Measurements from ENCODE around the gene SQOR. TPM values are rescaled to one million over a fixed set of nuclear protein-coding genes. Genes with fewer than 3 reads are reported as not detected.

SQOR gene
- total and polyA plus RNA-seq, 2 of the 4 experiments (the other 2 are of a cell fraction): 22.1 to 40.3 TPM

GRCh38 chr15:45715528-45715927 lies 80.7 kb downstream of the SQOR start:
- no peak overlapping the region for H2AK5ac ChIP-seq (ENCODE audit: low read depth, low read length)
- no peak overlapping the region for H3K4me2 ChIP-seq (ENCODE audit: low read depth, low read length)
- TF ChIP-seq MAZ (IDR thresholded peaks at IDR 0.05; ENCODE audit: borderline replicate concordance, low read depth, low read length): no peak
- TF ChIP-seq CHD1 (IDR thresholded peaks at IDR 0.05; ENCODE audit: low read depth, low read length): no peak
- TF ChIP-seq RAD21 (IDR thresholded peaks at IDR 0.05; ENCODE audit: low read length): peak; percentile 12; the same call in 1 of the 2 replicates
- peak; percentile 47 for TF ChIP-seq CTCF (conservative IDR thresholded peaks at IDR 0.05; ENCODE audit: low read depth, low read length)
- TF ChIP-seq, protein P1, sequence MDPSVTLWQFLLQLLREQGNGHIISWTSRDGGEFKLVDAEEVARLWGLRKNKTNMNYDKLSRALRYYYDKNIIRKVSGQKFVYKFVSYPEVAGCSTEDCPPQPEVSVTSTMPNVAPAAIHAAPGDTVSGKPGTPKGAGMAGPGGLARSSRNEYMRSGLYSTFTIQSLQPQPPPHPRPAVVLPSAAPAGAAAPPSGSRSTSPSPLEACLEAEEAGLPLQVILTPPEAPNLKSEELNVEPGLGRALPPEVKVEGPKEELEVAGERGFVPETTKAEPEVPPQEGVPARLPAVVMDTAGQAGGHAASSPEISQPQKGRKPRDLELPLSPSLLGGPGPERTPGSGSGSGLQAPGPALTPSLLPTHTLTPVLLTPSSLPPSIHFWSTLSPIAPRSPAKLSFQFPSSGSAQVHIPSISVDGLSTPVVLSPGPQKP (IDR thresholded peaks at IDR 0.05; ENCODE audit: borderline replicate concordance, low read depth, low read length): no peak
- H2BK5ac ChIP-seq (ENCODE audit: low read depth, low read length, poor library complexity, severe bottlenecking): no peak overlapping the region
- BruUV-seq (replicated peaks): no TSS peak
- DNase-seq: peak; percentile 32
- no peak overlapping the region for H3K9ac ChIP-seq (ENCODE audit: low read depth, low read length)
- no peak overlapping the region for H4K5ac ChIP-seq (ENCODE audit: low read depth, low read length)
- no peak overlapping the region for H2BK120ac ChIP-seq (ENCODE audit: low read depth, low read length)
- no peak overlapping the region for H3K18ac ChIP-seq (ENCODE audit: low read depth, low read length)
- H3K27ac ChIP-seq (ENCODE audit: insufficient read depth, low read length): no peak overlapping the region
- no peak overlapping the region for H3K56ac ChIP-seq (ENCODE audit: extremely low read depth, insufficient read depth, low read length)
- no peaks in the 10 kb centered on the region for H3K36me3 ChIP-seq (ENCODE audit: control insufficient read depth, insufficient read depth, low read length)
- no peaks in the 10 kb centered on the region for H3K9me3 ChIP-seq (ENCODE audit: control insufficient read depth, insufficient read depth, low read length)
- H3K79me1 ChIP-seq (ENCODE audit: low read depth in 1 of 2, low read length in 2 of 2): no peaks in the 10 kb centered on the region
- no peak overlapping the region for H4K91ac ChIP-seq (ENCODE audit: insufficient read depth, low read depth, low read length)
- no peak overlapping the region for H2BK20ac ChIP-seq (ENCODE audit: low read depth, low read length)
- in situ Hi-C loops (cut with MboI; ENCODE audit: low sequenced_read_pairs) (no loop called here), dilution Hi-C loops (cut with HindIII; ENCODE audit: low sequenced_read_pairs, unreplicated experiment) (no loop called here), intact Hi-C loops (cut with micrococcal nuclease) (loop anchor here (1.0 to 10.0 kb wide), 2 partner anchors 75 to 369 kb away; no protein-coding TSS in a partner anchor)
- H4K8ac ChIP-seq (ENCODE audit: low read depth in 2 of 2, low read length in 2 of 2): no peak overlapping the region
- H3K23ac ChIP-seq (ENCODE audit: low read depth, low read length): no peak overlapping the region
- peak; percentile 48 for ATAC-seq (ENCODE audit: low read depth)
- H3K27me3 ChIP-seq (ENCODE audit: control insufficient read depth, insufficient read depth, low read length): no peaks in the 10 kb centered on the region; the same call in 1 of the 2 replicates
- H3K4ac ChIP-seq (ENCODE audit: low read depth, low read length): no peak overlapping the region
- H3K9me1 ChIP-seq (ENCODE audit: insufficient read depth, low read length): no peaks in the 10 kb centered on the region
- WGBS, 2 experiments (ENCODE audit: extremely low coverage in 2 of 2, insufficient read length in 1 of 2): no CpG with 5 or more reads among the region's 1 CpG
- no peaks in the 10 kb centered on the region for H4K20me1 ChIP-seq (ENCODE audit: insufficient read depth, low read length)
- peaks cover 3% of the 10 kb centered on the region; the same call in 1 of the 2 replicates for H3K4me1 ChIP-seq (ENCODE audit: control insufficient read depth, insufficient read depth, low read length)
- ChIA-PET POLR2A (ENCODE audit: unreplicated experiment) (no interaction called here), CTCF (interaction anchor here (0.9 to 1.4 kb wide), 5 partner anchors 8 to 79 kb away, joined by 3 to 4 read pairs (median 3); no protein-coding TSS in a partner anchor)
- H3K14ac ChIP-seq (replicated peaks; ENCODE audit: low read depth, low read length): no peak overlapping the region
- H2BK15ac ChIP-seq (ENCODE audit: low read depth, low read length): no peak overlapping the region
- H3K4me3 ChIP-seq (ENCODE audit: insufficient read depth, low read depth, low read length): no peak overlapping the region
- no peak overlapping the region for H2AFZ ChIP-seq (replicated peaks; ENCODE audit: low read length, poor library complexity)
- no peak overlapping the region for H2AK9ac ChIP-seq (replicated peaks; ENCODE audit: low read depth, low read length, poor library complexity)

Measured in IMR-90 (cell line).